HG03175 (cell line): ENCODE results near the gene AGAP4.
"Not testable (repeated sequence)": the region's sequence is repeated elsewhere in the genome, so short reads cannot be mapped to it uniquely, and the experiment has no call there.

ENCODE experiments used
- ATAC-seq: cut with Tn5 transposase; IDR thresholded peaks from one replicate; pipeline ENCODE4 v1.9.1; 2021; ENCODE audit warnings: mild to moderate bottlenecking, moderate library complexity; ENCODE audit not compliant: unreplicated experiment

Gene AGAP4

GRCh38 chr10:45847400-45847799, at the start of gene AGAP4:
TSS of gene AGAP4 (minus strand) at chr10:45847500. CDS start at chr10:45847347, 153 bp downstream.
- not testable (repeated sequence) for ATAC-seq

DNA sequence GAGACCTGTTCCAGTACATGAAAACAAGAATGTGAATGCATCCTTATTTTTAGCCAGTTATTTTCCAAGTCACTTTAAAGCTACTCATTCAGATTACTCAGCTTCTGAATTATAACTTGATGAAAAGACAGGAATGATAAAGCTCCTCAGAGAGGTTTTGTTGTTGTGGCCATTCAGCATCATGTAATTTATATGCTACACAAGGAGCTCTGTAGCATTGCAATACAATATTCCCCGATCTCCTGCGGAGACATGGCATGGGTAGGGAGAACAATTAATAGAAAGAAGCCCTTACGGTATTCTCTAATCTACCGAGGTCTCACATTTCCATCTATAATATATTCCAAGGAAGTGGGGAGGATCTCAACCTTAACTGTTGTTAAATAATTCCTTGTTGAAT, 43.4 kb upstream of the AGAP4 start:
- ATAC-seq, result not testable (repeated sequence)

DNA sequence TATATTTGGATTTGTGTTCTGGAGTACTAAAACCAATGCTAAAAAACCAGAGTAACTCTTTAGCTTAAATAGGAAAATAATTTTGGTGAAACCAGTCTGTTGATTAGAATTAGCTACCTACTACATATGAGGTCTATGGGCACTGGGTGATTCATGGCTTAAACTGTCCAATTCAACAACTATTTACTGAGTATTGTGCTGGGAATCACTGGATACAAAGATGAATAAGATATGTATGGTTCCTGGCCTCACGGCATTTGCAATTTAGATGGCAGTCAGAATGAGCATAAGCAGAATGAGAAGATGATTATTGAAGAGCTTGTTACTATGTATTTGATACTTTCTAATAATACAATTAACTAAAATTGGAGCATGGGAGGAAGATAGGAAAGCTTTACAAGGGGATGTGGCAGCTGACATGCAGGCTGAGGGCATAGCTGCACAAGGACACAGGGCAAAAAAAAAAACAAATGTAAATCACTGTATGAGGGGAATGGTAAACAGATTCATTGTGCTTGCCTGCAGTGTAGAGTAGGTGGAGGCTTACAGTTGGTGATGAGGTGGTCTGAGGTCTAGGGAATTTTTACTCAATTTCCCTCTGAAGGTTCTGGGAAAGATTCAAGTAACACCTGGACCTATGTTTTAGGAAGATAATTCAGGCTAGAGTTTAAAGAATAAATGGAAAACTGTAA, 42.4 kb upstream of the AGAP4 start:
- ATAC-seq, result not testable (repeated sequence)

DNA sequence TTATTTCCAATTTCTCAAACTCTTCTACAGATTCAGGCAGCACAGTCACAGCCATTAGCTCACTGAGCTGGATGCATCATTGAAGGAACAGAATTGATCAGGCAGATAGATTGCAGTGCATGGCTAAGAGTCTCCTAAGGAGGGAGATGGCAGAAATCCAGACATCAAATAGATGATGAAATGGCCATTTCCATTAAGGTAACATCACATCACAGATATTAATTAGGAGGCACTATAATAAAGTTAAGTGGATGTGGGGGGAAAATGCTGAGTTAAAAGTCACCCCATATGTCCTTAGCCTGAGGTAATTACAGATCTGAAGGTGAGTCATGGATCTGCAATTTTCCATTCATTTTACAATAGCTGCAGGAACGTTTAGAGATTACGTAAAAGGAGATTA, 35.6 kb upstream of the AGAP4 start:
- ATAC-seq, result not testable (repeated sequence)

DNA sequence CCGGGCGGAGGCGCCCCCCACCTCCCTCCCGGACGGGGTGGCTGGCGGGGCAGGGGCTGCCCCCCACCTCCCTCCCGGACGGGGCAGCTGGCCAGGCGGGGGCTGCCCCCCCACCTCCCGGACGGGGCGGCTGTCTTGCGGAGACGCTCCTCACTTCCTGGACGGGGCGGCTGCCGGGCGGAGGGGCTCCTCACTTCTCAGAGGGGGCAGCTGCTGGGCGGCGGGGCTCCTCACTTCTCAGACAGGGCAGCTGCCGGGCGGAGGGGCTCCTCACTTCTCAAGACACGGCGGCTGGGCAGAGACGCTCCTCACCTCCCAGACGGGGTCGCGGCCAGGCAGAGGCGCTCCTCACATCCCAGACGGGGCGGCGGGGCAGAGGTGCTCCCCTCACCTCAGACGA, 18.1 kb upstream of the AGAP4 start:
- ATAC-seq, result not testable (repeated sequence)

DNA sequence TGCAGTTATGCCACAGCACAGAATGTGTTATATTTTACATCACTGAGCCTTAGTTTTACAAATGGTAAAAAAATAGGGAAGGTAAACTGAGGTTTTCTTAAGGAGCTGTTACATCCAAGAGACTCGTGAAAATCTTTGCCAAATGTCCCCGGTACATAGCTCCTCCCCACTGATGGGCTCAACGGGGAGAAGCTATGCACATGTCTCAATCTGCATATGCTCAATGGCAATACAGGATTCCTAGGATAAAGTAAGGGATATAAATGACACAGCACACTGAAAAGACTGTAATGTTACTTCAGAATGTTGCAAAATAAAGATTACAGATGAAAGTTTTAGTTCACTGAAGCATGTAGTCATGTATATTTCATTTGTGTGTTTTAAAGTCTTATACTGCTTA, 17.0 kb upstream of the AGAP4 start:
- ATAC-seq, result not testable (repeated sequence)

DNA sequence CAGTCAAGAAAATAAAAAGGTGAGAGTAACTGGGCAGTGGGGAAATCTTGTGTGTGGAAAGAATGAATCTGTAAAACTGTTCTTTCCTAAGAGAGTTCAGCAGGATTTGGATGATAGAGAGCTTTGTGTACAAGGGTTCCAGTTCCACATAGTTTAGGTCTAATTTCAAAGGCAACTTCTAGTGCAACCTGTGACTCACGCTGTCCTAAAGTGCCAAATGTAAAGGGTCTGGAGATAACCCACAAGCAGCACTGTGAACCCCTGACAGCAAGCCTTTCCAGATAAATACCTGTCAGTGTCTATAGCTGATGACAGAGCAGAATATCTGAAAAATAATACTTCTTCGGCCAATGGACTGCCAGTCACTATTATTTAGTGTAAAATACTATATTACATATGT, 16.3 kb upstream of the AGAP4 start:
- not testable (repeated sequence) for ATAC-seq

- not testable (repeated sequence) for ATAC-seq
Observed at GRCh38 chr10:45857931-45858330, 10.6 kb upstream of the AGAP4 start.

GRCh38 chr10:45848467-45848866, 1.2 kb upstream of the AGAP4 start:
- not testable (repeated sequence) for ATAC-seq

DNA sequence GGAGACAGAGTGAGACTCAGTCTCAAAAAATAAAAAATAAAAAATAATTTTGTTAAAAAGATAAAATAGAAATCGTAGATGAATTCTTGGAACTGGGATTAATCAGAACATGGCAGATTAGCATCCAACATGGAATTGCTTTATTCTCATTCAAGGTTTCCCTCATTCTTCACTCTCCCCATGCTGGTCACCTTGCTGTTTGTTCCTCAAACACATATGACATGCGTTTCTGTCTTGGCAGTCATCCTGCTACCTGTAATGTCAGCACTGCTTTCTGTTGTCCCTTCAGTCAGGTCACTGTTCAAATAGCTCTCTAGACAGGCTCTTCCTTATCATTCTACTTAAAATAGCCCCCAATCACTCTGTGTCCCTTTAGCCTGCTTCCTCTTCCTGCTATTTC, 24.4 kb downstream of the AGAP4 start:
- ATAC-seq, result not testable (repeated sequence)

- ATAC-seq, result not testable (repeated sequence)
Observed at GRCh38 chr10:45820107-45820830, 27.0 kb downstream of the AGAP4 start.

DNA sequence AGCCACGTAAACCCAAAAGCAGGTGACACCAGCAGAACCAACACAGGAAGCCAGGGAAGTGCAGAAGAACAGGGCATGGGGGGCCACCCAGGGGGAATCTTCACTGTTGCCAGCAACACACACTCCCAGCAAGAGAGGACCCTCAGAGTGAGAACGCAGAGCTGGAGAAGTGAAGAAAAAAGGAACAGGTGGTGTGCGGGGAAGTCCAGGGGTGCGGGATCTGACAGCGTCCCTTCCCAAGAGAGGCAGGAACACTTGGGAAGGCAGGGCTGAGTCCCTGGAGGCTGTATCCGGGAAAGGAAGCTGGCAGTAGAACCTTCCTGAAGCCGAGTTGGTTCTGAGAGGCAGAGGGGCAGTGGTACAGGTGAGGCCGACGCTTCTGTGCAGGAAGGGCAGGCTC, 27.7 kb downstream of the AGAP4 start:
- ATAC-seq, result no peak

DNA sequence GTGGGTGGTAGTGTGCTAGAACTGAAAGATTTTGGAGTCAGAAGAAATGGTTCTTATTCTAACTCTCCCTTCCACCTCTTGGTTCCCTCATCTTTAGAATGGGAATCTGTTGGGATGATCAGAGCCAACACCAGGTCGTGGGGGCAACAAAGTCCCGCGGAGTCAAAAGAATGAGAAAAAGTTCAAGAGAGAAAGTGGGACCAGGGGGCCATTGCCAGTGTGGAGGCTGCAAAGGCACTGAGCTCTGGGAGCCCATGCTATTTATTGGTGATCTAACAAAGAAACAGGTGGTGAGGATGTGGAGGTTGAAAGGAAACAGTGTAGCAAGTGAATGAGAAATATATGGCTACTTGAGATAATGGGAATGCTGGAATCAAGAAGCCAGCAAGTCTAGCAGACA, 29.4 kb downstream of the AGAP4 start:
- ATAC-seq, result no peak

DNA sequence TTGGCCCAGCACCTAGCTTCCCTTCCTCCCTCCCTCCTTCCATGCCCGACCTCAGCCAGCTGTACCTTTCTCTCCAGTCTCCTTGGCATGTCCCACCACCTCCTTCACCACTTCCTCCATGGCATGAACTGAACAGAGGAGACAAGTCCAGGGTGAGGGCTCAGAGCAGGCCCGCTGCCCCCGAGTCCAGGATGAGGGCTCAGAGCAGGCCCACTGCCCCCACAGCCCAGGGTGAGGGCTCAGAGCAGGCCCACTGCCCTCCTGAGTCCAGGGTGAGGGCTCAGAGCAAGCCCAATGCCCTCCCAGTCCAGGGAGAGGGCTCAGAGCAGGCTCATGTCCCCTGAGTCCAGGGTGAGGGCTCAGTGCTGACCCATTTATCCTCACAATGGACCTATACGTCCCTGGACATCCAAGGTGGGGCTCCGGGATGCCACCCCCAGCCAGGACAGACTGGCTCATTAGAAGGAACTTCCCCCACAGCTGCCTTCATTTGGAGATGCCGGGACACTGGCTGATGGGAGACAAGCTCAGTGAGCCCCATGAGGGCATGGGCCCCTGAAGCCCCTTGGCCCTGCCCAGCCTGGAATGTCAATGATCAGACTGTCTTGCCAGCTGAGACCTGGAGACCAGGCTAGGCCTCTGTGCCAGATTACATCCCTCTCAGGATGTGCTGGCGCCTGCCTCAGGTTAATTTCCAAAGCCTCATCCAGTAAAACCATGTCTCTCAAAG, 30.0 kb downstream of the AGAP4 start:
- no peak for ATAC-seq

- ATAC-seq, result not testable (repeated sequence)
Observed at GRCh38 chr10:45814146-45814545, 33.2 kb downstream of the AGAP4 start.

DNA sequence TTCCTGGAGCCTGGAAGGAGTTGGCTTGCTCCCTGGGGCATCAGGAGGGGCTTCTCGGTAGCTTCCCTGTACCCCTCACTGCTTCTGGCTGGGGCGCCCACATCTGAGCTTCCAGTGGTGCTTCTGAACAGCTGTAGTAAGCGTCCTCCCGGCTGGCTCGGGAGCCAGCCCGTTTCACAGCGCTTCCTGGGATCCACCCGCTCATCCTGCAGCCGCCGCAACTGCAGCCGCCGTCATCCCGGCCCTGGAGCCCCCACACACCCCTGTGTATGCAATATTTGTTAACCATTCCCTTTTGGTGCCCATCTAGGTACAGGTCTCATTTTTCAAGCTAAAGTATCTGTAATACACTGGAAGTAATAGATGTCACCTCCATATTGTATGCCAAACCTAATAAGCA, 34.3 kb downstream of the AGAP4 start:
- ATAC-seq, result not testable (repeated sequence)

DNA sequence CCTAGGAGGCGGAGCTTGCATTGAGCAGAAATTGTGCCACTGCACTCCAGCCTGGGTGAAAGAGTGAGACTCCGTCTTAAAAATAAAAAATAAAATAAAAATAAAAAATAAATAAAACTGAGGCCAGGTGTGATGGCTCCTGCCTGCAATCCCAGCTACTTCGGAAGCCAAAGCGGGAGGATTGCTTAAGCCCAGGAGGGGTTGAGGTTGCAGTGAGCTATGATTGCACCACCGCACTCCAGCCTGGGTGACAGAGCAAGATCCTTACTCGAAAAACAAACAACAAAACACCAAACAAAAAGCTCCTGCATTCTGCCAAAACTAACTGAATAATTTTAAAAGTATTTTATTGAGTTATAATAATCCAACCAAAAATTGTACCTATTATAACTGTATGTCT, 36.2 kb downstream of the AGAP4 start:
- ATAC-seq, result no peak

- ATAC-seq, result no peak
Observed at GRCh38 chr10:45809837-45810236, 37.5 kb downstream of the AGAP4 start.

DNA sequence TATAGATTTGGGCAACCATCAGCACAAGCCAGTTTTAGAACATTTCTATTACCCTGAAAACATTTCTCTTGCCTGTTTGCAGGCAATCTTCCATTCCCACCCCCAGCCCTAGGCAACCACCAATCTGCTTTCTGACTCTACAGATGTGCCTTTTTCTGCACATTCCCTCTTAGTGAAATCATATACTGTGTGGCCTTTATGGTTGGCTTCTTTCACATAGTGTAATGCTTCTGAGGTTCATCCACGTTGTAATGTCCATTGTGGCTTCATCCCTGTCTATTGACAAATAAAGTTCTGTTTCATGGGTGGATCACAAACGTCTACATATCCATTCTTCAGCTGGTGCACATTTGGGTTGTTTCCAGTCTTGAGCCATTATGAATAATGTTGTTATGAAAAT, 42.3 kb downstream of the AGAP4 start:
- not testable (repeated sequence) for ATAC-seq

GRCh38 chr10:45803060-45804010, 44.0 kb downstream of the AGAP4 start:
- ATAC-seq, result not testable (repeated sequence)
